Measurements from ENCODE around the gene TMEM247. TPM values are rescaled to one million over a fixed set of nuclear protein-coding genes. Genes with fewer than 3 reads are reported as not detected.

Gene TMEM247
- total and polyA plus RNA-seq, 3 donors from 2014 or later: 18.5 to 59.4 (median 27.2) TPM

DNA sequence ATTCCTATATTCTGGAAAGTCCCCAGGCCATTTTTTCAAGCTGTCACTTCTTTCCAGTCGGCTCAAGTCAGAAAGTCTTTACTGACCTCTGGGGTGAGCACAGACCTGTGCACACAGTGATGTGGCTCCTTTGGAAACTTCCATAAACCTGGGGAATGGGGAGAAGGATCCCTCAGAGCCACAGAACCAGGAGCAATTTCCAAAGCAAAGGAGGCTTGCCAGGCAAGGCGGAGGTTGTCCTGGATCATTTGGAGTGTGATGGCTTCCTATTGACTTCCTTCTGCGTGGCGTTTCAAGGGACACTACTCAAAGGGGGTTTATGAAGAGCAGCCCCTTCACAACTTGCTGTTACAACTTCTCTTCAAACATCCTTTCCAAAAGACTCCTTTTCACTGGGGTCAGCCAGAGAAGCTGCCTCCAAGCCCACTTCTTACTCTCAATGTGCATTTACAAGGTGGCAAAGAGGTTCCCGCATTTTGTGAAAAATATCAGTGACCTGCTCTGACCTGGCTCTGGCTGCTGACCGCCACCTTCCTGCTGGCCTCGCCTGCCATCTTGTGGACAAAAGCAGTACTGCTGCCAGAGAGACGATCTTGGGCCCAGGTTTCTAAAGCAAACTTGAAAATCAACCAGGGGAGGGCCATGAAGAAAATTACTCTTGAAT is 18.2 kb upstream of the TMEM247 start:
- Histone ChIP-seq H3K4me3 (no peak overlapping the region), H3K27me3 (no peaks in the 10 kb centered on the region), H3K9me3 (no peaks in the 10 kb centered on the region), H3K36me3 (ENCODE audit: low read depth, missing control alignments) (no peaks in the 10 kb centered on the region), H3K27ac (peak overlapping the region; percentile 54 to 59), H3K4me1 (peaks cover 24% of the 10 kb centered on the region)
- peak; percentile 88 for DNase-seq
- 38 to 44% methylated on average over 8 of the region's 8 CpGs for WGBS, 2 donors
- intact Hi-C loops (cut with DNase I; ENCODE audit: low total_unique reads): no loop called here
- TF ChIP-seq POLR2A (IDR thresholded peaks at IDR 0.05): no peak
- TF ChIP-seq, protein P1, sequence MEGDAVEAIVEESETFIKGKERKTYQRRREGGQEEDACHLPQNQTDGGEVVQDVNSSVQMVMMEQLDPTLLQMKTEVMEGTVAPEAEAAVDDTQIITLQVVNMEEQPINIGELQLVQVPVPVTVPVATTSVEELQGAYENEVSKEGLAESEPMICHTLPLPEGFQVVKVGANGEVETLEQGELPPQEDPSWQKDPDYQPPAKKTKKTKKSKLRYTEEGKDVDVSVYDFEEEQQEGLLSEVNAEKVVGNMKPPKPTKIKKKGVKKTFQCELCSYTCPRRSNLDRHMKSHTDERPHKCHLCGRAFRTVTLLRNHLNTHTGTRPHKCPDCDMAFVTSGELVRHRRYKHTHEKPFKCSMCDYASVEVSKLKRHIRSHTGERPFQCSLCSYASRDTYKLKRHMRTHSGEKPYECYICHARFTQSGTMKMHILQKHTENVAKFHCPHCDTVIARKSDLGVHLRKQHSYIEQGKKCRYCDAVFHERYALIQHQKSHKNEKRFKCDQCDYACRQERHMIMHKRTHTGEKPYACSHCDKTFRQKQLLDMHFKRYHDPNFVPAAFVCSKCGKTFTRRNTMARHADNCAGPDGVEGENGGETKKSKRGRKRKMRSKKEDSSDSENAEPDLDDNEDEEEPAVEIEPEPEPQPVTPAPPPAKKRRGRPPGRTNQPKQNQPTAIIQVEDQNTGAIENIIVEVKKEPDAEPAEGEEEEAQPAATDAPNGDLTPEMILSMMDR (IDR thresholded peaks at IDR 0.05): peak; percentile 99

DNA sequence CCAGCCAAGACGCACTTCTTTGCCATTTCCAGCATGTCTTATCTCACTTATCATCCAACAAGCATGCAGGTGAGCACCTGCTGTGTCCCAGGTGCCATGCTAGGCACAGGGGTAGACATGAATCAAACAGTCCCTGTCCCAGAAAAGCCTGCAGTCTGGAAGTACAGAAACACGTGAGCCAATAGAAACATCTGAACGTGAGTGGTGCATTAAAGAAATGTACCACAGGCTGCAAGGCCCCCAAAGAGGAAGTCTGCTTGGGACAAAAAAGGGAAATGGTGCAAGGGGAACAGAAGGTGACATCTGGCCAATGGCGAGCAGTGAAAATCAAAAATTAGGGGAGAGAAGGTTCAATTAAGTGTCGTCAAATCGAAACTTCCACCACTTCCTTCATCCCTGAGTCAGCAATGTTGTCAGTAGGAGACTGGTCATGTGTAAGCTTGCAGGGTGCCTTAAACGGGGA is 17.6 kb upstream of the TMEM247 start:
- H3K27ac ChIP-seq: no peak overlapping the region

DNA sequence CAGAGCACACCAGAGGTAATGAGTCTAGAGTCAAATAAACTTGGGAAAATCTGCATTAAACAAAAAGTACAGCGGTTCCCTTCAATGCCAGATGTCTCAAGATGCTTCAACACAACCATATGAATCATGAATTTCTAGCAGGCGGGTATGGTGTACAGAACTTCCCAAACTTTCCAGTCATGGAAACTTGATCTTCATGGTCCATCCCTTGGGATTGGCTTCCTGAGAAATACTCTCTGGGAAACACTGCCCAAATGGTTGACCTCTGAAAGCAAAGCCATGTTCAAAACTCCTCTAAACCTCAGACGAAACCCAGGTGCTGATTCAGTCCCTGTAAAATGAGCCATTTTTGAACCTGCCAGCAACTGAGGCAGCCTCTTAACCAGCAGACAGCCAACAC is 16.4 kb upstream of the TMEM247 start:
- Histone ChIP-seq H3K9me3 (no peaks in the 10 kb centered on the region), H3K36me3 (ENCODE audit: low read depth, missing control alignments) (no peaks in the 10 kb centered on the region), H3K27me3 (no peaks in the 10 kb centered on the region), H3K27ac (no peak overlapping the region), H3K4me3 (no peak overlapping the region), H3K4me1 (peaks cover 24% of the 10 kb centered on the region)
- no peak for TF ChIP-seq POLR2A (IDR thresholded peaks at IDR 0.05)
- TF ChIP-seq, protein P1 (IDR thresholded peaks at IDR 0.05): no peak
- intact Hi-C loops (cut with DNase I; ENCODE audit: low total_unique reads): no loop called here
- WGBS, 2 donors: 83 to 84% methylated on average over 3 of the region's 3 CpGs
- no peak for DNase-seq

More for the DNA sequence above, 17.6 kb upstream of the TMEM247 start:
- Histone ChIP-seq H3K4me1 (peaks cover 24% of the 10 kb centered on the region), H3K27me3 (no peaks in the 10 kb centered on the region), H3K36me3 (ENCODE audit: low read depth, missing control alignments) (no peaks in the 10 kb centered on the region), H3K9me3 (no peaks in the 10 kb centered on the region), H3K4me3 (no peak overlapping the region)
- intact Hi-C loops (cut with DNase I; ENCODE audit: low total_unique reads): no loop called here
- 48 to 63% methylated on average over 7 of the region's 7 CpGs for WGBS, 2 donors
- TF ChIP-seq, protein P1 (IDR thresholded peaks at IDR 0.05): no peak
- TF ChIP-seq POLR2A (IDR thresholded peaks at IDR 0.05): no peak
- DNase-seq: peak; percentile 15

DNA sequence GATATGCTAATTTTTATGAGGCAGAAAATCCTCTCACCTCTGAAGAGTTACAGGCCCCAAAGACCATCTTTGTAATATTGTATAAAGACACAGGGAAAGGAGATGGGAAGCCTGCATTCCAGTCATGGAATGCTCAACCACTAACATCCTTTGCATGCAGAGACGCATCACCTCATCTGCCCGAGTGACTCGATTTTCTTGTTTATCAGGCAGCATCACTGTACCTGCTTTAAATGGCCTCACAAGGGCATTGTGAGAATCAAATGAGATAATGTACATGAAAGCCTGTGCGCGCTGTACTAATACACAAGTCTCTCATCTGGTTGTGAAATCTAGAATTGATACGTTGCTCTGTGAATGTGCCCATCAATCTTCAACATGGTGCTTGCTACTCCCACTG is 10.2 kb upstream of the TMEM247 start:
- WGBS, 2 donors: 86 to 97% methylated on average over 6 of the region's 6 CpGs
- intact Hi-C loops (cut with DNase I; ENCODE audit: low total_unique reads): no loop called here
- Histone ChIP-seq H3K36me3 (ENCODE audit: low read depth, missing control alignments) (no peaks in the 10 kb centered on the region), H3K4me1 (no peaks in the 10 kb centered on the region), H3K27me3 (no peaks in the 10 kb centered on the region), H3K4me3 (no peak overlapping the region), H3K27ac (no peak overlapping the region), H3K9me3 (no peaks in the 10 kb centered on the region)
- TF ChIP-seq, protein P1 (IDR thresholded peaks at IDR 0.05): no peak
- no peak for TF ChIP-seq POLR2A (IDR thresholded peaks at IDR 0.05)
- no peak for DNase-seq

DNA sequence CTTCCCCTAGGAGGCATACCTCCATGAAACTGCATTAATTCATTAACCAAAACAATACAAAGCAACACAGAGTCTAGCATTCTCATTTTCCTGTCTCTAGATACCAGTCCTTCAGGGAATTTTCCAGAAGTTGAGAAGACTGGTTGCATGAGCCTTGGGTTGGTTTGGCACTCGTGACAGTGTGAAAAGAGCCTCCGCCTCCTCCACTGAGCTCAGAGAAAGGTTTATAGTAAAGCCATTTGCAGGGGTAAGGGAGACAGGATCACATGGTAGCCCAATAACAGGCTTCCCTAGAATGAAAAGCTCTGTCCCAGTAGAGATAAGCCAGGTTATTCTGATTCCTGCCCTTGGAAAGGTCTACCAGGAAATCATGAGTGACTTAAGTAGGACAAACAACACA is 9.7 kb upstream of the TMEM247 start:
- no peak overlapping the region for H3K4me3 ChIP-seq
- H3K27ac ChIP-seq: no peak overlapping the region
- no peak for TF ChIP-seq POLR2A (IDR thresholded peaks at IDR 0.05)
- TF ChIP-seq, protein P1 (IDR thresholded peaks at IDR 0.05): no peak
- no peaks in the 10 kb centered on the region for H3K27me3 ChIP-seq
- no peak for DNase-seq
- no peaks in the 10 kb centered on the region for H3K4me1 ChIP-seq
- no peaks in the 10 kb centered on the region for H3K9me3 ChIP-seq
- intact Hi-C loops (cut with DNase I; ENCODE audit: low total_unique reads): no loop called here
- 86 to 87% methylated on average over 2 of the region's 2 CpGs for WGBS, 2 donors
- no peaks in the 10 kb centered on the region for H3K36me3 ChIP-seq (ENCODE audit: low read depth, missing control alignments)

Measured in testis (tissue), 3 donors.